Panc1 (cell line): ENCODE measurements around the gene NANOGP8. TPM values are rescaled to one million over a fixed set of nuclear protein-coding genes. Genes with fewer than 3 reads are reported as not detected.

Experiments
- ATAC-seq: fragments of 200-7000 bp; cut with Tn5 transposase; 2 replicates; pipeline ENCODE4 v1.9.1; 2020; ENCODE audit warnings: mild to moderate bottlenecking, moderate library complexity
- BruUV-seq: library from RNA; stranded (reverse); fragments of 400-500 nt; replicated peaks from 2 replicates; lab custom pipeline; 2021; lab: Mats Ljungman, UMichigan
- CTCF ChIA-PET: fragments of 300-600 bp; sonication (Branson Sonifier 250); formaldehyde crosslinking; loops from one replicate; lab custom pipeline; 2022; ENCODE audit warnings: antibody characterized with exemption; lab: Charles Lee
- POLR2A ChIA-PET: fragments of 300-600 bp; sonication (Branson Sonifier 250); formaldehyde crosslinking; loops from one replicate; lab custom pipeline; 2022; ENCODE audit warnings: antibody characterized with exemption; lab: Charles Lee
- DNase-seq: peaks from one replicate; pipeline ENCODE4 v3.0.0-alpha.2; 2010; ENCODE audit warnings: low read depth, low spot score
- H3K27ac ChIP-seq: 2 replicates; pipeline ENCODE4 v1.5.1; 2011; ENCODE audit warnings: mild to moderate bottlenecking, low read length, inconsistent platforms
- H3K27me3 ChIP-seq: fragments of 200-500 bp; sonication (Bioruptor generic); 2 replicates; pipeline ENCODE4 v1.6.0; 2014; ENCODE audit warnings: low read length, inconsistent platforms; ENCODE audit not compliant: control insufficient read depth, insufficient read depth
- H3K36me3 ChIP-seq: fragments of 200-500 bp; sonication (Bioruptor generic); 2 replicates; pipeline ENCODE4 v1.5.1; 2014; ENCODE audit warnings: inconsistent platforms, mild to moderate bottlenecking, low read length, moderate library complexity; ENCODE audit not compliant: control insufficient read depth, insufficient read depth
- H3K4me1 ChIP-seq: 2 replicates; pipeline ENCODE4 v1.5.1; 2011; ENCODE audit warnings: inconsistent platforms, mild to moderate bottlenecking, low read length, moderate library complexity; ENCODE audit not compliant: control insufficient read depth, insufficient read depth
- H3K4me3 ChIP-seq, 2 experiments: 2 replicates each; pipeline ENCODE4 v1.5.1; 2011 to 2012; ENCODE audit warnings: low read depth in 2 of 2, low read length in 2 of 2, mild to moderate bottlenecking in 2 of 2, inconsistent platforms in 1 of 2, moderate library complexity in 1 of 2
- H3K9me3 ChIP-seq: fragments of 200-500 bp; sonication (Bioruptor generic); 2 replicates; pipeline ENCODE4 v1.5.1; 2014; ENCODE audit warnings: low read depth, mild to moderate bottlenecking, inconsistent platforms, low read length, moderate library complexity; ENCODE audit not compliant: control insufficient read depth, insufficient read depth
- POLR2AphosphoS5 ChIP-seq: IDR thresholded peaks from 2 replicates; pipeline ENCODE4 v1.6.1; 2012; ENCODE audit warnings: mild to moderate bottlenecking, low read depth, low read length, moderate library complexity
- SIN3A ChIP-seq: IDR thresholded peaks from 2 replicates; pipeline ENCODE4 v1.6.1; 2012; ENCODE audit warnings: low read depth, mild to moderate bottlenecking, low read length, moderate library complexity, borderline replicate concordance; ENCODE audit not compliant: insufficient read depth
- TCF7L2 ChIP-seq: IDR thresholded peaks from 2 replicates; pipeline ENCODE4 v1.6.1; 2011; ENCODE audit warnings: mild to moderate bottlenecking, low read depth, low read length, inconsistent platforms
- in situ Hi-C: cut with HindIII; loops from 2 replicates; pipeline ENCODE4 v1.10.0; 2016; ENCODE audit warnings: low sequenced_read_pairs, low pct_unique_long_range_greater_than_20kb
- intact Hi-C: fragments of 100-400 bp; cut with micrococcal nuclease; formaldehyde crosslinking; loops from one replicate; pipeline ENCODE4 v1.10.0; 2022; ENCODE audit not compliant: unreplicated experiment
- total RNA-seq: library from RNA; stranded (reverse); gene quantifications from one replicate; pipeline ENCODE4 v1.2.1, GENCODE V29; 2021; ENCODE audit not compliant: unreplicated experiment
- TF ChIP-seq, protein P1 (sequence below): fragments of 450-650 bp; IDR thresholded peaks from 2 replicates; pipeline ENCODE4 v1.5.1; 2017; ENCODE audit warnings: mild to moderate bottlenecking
- TF ChIP-seq, protein P2 (sequence below), 2 experiments: IDR thresholded peaks; 2 replicates each; pipeline ENCODE4 v1.6.1; 2011 to 2012; ENCODE audit warnings: low read depth in 2 of 2, control low read depth in 1 of 2, low read length in 1 of 2, mild to moderate bottlenecking in 1 of 2, moderate library complexity in 1 of 2; ENCODE audit not compliant: insufficient read depth in 1 of 2

NANOGP8 gene
- total RNA-seq, 1 experiment from 2014 or later, result not detected

DNA sequence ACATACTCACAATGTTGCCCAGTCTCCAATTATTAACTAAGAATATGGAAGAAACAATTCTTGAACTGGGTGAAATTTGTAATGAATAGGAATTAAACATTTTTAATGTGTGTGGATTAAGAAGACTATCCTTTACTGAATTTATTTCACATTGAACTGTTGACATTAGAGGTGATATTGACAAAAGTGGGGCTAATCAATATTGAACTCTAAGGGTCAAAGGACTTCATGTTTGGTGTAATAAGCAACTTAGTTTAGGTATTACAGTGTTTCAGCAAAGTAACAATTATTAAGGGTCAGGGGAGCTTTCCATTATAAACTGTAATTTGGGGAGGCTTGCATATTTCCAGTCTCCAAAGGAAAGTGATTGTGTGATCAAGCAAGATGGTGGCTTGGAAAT is 16.2 kb upstream of the NANOGP8 start:
- H3K4me1 ChIP-seq, result no peaks in the 10 kb centered on the region
- no peaks in the 10 kb centered on the region for H3K9me3 ChIP-seq
- TF ChIP-seq, protein P1, sequence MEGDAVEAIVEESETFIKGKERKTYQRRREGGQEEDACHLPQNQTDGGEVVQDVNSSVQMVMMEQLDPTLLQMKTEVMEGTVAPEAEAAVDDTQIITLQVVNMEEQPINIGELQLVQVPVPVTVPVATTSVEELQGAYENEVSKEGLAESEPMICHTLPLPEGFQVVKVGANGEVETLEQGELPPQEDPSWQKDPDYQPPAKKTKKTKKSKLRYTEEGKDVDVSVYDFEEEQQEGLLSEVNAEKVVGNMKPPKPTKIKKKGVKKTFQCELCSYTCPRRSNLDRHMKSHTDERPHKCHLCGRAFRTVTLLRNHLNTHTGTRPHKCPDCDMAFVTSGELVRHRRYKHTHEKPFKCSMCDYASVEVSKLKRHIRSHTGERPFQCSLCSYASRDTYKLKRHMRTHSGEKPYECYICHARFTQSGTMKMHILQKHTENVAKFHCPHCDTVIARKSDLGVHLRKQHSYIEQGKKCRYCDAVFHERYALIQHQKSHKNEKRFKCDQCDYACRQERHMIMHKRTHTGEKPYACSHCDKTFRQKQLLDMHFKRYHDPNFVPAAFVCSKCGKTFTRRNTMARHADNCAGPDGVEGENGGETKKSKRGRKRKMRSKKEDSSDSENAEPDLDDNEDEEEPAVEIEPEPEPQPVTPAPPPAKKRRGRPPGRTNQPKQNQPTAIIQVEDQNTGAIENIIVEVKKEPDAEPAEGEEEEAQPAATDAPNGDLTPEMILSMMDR, result no peak
- no peaks in the 10 kb centered on the region for H3K36me3 ChIP-seq
- no peak for ATAC-seq
- ChIA-PET CTCF (no interaction called here), POLR2A (no interaction called here)
- H3K27ac ChIP-seq, result no peak overlapping the region
- no peak for DNase-seq
- no peak overlapping the region for H3K4me3 ChIP-seq
- BruUV-seq, result no TSS peak
- no peaks in the 10 kb centered on the region for H3K27me3 ChIP-seq
- intact Hi-C loops (no loop called here), in situ Hi-C loops (no loop called here)

DNA sequence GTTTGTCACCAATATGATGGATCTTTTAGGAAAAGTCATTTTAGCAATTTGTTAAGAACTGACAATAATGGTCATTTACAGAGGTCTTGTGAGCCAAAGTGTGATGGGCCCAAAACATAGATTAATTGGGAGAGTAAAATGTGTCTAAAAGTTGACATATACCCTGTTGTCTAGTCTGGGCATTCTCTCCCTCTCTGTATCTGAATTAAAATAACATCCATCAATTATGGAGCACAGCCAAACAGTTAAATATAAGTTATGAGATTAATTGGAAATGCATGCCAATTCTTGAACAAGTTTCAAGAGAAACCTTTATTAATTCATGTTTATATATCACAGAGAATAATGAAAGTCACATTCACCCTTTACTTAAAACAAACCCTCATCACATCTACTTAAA is 13.6 kb upstream of the NANOGP8 start:
- no peak overlapping the region for H3K27ac ChIP-seq
- ATAC-seq (no peak), DNase-seq (no peak)
- H3K36me3 ChIP-seq, result no peaks in the 10 kb centered on the region
- in situ Hi-C loops (no loop called here), intact Hi-C loops (no loop called here)
- ChIA-PET CTCF (no interaction called here), POLR2A (no interaction called here)
- no peaks in the 10 kb centered on the region for H3K4me1 ChIP-seq
- no TSS peak for BruUV-seq
- H3K4me3 ChIP-seq, result no peak overlapping the region
- no peaks in the 10 kb centered on the region for H3K27me3 ChIP-seq
- no peak for TF ChIP-seq POLR2AphosphoS5
- TF ChIP-seq, protein P2, sequence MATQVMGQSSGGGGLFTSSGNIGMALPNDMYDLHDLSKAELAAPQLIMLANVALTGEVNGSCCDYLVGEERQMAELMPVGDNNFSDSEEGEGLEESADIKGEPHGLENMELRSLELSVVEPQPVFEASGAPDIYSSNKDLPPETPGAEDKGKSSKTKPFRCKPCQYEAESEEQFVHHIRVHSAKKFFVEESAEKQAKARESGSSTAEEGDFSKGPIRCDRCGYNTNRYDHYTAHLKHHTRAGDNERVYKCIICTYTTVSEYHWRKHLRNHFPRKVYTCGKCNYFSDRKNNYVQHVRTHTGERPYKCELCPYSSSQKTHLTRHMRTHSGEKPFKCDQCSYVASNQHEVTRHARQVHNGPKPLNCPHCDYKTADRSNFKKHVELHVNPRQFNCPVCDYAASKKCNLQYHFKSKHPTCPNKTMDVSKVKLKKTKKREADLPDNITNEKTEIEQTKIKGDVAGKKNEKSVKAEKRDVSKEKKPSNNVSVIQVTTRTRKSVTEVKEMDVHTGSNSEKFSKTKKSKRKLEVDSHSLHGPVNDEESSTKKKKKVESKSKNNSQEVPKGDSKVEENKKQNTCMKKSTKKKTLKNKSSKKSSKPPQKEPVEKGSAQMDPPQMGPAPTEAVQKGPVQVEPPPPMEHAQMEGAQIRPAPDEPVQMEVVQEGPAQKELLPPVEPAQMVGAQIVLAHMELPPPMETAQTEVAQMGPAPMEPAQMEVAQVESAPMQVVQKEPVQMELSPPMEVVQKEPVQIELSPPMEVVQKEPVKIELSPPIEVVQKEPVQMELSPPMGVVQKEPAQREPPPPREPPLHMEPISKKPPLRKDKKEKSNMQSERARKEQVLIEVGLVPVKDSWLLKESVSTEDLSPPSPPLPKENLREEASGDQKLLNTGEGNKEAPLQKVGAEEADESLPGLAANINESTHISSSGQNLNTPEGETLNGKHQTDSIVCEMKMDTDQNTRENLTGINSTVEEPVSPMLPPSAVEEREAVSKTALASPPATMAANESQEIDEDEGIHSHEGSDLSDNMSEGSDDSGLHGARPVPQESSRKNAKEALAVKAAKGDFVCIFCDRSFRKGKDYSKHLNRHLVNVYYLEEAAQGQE (IDR thresholded peaks at IDR 0.05; ENCODE audit: insufficient read depth in 1 of 2, low read depth in 2 of 2, low read length in 1 of 2), result no peak
- TF ChIP-seq SIN3A, result no peak
- TF ChIP-seq TCF7L2, result no peak
- TF ChIP-seq, protein P1, result no peak
- H3K9me3 ChIP-seq, result no peaks in the 10 kb centered on the region

DNA sequence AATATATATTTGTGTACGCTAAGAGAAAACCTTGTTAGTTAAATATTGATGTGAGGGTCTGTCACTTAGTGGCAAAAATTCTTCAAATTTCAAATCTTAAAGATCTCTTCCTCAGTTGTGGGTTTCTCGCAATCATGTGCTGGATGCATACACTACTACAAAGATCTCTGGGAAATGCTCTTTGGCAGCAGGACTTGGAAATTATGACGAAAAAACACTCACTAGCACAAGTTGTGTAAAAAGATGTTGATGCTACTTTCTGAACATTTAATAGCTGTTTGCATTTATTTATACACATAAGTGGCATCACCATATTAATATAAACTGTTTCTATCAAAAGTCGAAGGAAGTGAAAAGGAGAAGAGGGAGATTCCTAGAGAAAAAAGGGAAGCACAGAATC is 10.8 kb upstream of the NANOGP8 start:
- H3K9me3 ChIP-seq, result no peaks in the 10 kb centered on the region
- POLR2A ChIA-PET, result no interaction called here
- TF ChIP-seq POLR2AphosphoS5 (no peak), TCF7L2 (no peak), SIN3A (no peak)
- TF ChIP-seq, protein P1, result no peak
- TF ChIP-seq, protein P2 (IDR thresholded peaks at IDR 0.05; ENCODE audit: insufficient read depth in 1 of 2, low read depth in 2 of 2, low read length in 1 of 2), result no peak
- H3K27ac ChIP-seq, result no peak overlapping the region
- no peaks in the 10 kb centered on the region for H3K27me3 ChIP-seq
- H3K4me1 ChIP-seq, result no peaks in the 10 kb centered on the region
- H3K4me3 ChIP-seq, result no peak overlapping the region
- CTCF ChIA-PET, result no interaction called here
- intact Hi-C loops, result no loop called here
- no TSS peak for BruUV-seq
- ATAC-seq (no peak), DNase-seq (no peak)
- in situ Hi-C loops, result no loop called here
- H3K36me3 ChIP-seq, result no peaks in the 10 kb centered on the region
